GM12872 (cell line): ENCODE data around the gene PPARGC1A.

Source experiments
- CTCF ChIP-seq: IDR thresholded peaks from 3 replicates; pipeline ENCODE4 v1.5.1; 2011; ENCODE audit warnings: low read depth, mild to moderate bottlenecking, low read length, moderate library complexity; ENCODE audit not compliant: insufficient read depth

The PPARGC1A gene

DNA sequence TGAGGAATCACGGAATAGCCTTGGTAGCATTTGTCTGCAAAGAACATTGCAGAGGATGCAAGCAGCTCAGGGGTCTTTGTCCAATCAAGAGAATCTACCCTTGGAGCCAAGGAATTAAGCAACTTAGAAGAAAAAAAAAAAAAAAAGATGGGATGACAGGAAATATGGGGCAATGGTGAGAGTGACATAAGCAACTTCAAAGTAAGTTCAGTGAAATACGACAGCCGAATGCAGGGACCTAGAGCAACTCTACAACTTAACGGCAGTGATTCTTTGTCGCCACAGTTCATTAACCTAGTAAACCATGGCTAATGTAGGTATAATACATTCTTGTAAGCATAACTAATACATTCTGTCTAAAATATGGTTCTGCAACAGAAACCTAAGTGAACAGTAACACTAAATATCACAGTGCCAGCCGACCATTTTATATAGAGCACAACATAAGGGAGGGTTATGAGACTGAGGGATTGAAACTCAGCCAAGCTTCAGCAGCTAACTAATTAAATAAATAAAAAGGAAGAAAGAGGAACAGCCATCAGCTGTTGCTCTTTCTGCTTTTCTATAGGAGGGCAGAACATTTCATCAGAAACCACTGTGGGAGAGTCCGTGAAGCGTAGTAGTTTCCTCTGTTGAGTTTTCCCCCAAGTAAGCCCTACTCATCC lies 74.7 kb downstream of the PPARGC1A start:
- TF ChIP-seq CTCF = no peak

DNA sequence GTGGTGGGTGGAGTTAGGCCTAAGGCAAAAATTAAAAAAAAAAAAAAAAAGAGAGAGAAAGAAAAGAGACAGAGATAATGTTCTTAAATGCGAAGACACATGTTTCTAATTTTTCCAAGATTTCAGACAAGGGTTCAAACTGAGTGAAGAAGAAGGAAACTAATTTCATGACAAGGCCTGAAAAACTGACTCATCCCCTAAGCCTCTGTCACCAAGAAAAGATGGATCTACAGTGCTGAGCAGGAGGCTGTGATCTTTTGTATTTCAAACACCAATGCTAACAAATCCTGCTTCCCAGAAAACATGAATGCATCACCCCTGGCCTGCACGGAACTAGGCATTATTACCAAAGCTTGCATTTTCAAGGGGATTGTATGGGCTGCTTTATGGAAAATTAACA lies 75.3 kb downstream of the PPARGC1A start:
- TF ChIP-seq CTCF = no peak

GRCh38 chr4:23811161-23811560 lies 78.7 kb downstream of the PPARGC1A start:
- no peak for TF ChIP-seq CTCF

DNA sequence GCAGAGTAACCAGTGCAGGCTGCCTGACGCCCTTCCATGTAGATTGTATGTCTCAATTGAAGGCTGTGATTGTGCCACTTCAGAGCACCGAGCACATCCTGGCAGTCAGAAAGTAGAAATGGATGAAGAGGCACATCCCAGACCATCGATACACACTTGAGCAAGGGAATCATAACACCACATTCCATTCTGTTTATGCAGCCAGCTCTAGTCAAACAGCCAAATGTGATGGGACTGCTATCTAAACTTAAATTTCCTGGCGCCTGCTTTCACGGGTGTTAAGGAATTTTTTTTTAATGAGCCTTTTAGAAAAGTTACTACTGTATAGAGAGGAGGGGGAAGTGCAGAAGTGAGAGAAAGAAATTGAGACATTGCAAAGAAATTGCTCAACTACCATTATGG lies 84.4 kb downstream of the PPARGC1A start:
- no peak for TF ChIP-seq CTCF

- TF ChIP-seq CTCF = no peak
These were observed 100.1 kb downstream of the PPARGC1A start for GRCh38 chr4:23789762-23790161.

GRCh38 chr4:23788460-23788859 lies 101.4 kb downstream of the PPARGC1A start:
- no peak for TF ChIP-seq CTCF

DNA sequence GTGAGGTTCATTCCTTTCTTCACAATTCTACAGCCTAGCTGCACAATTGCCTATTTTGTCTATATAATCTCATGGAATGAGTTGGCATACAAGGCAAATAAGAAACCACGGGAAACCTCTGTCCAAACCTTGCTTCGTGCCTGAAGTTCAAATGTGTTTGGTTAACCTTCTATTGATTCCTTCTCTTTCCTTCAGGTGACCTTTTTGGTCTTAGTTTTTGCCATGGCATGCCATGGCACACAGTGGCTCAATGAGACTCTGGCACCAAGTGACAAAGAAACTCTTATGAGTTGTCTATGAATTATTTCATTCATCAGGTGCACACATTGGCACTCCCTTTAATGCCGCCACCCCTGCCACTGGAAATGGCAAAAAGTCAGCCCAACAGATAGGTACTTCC lies 101.8 kb downstream of the PPARGC1A start:
- no peak for TF ChIP-seq CTCF
